OCI-LY3 (cell line): ENCODE measurements around the gene YPEL5.
"Not testable (repeated sequence)": the region's sequence is repeated elsewhere in the genome, so short reads cannot be mapped to it uniquely, and the experiment has no call there.

Experiments used
- H2AFZ ChIP-seq: fragments of 200-600, 300-600 bp; shearing (Covaris generic); 2 replicates; pipeline ENCODE4 v1.6.0; 2014; ENCODE audit warnings: antibody characterized with exemption, low read depth, low read length
- H3K27ac ChIP-seq: fragments of 200-600, 300-600 bp; sonication (generic); 2 replicates; pipeline ENCODE4 v1.5.1; 2014; ENCODE audit warnings: mild to moderate bottlenecking, low read length, moderate library complexity, mixed read lengths
- H3K27me3 ChIP-seq: fragments of 200-600, 300-600 bp; sonication (generic); 2 replicates; pipeline ENCODE4 v1.6.1; 2014; ENCODE audit warnings: low read depth, low read length, mixed read lengths
- H3K36me3 ChIP-seq: fragments of 200-600, 300-600 bp; sonication (generic); replicated peaks from 2 replicates; pipeline ENCODE3; 2014; ENCODE audit warnings: low read depth, low read length, mixed read lengths
- H3K4me1 ChIP-seq: fragments of 300-600, 200-600 bp; sonication (generic); 2 replicates; pipeline ENCODE4 v1.6.1; 2014; ENCODE audit warnings: low read length, mixed read lengths
- H3K4me2 ChIP-seq: fragments of 200-600, 300-600 bp; sonication (generic); 2 replicates; pipeline ENCODE4 v1.6.1; 2014; ENCODE audit warnings: low read length, mixed read lengths
- H3K4me3 ChIP-seq: fragments of 300-600, 200-600 bp; sonication (generic); 2 replicates; pipeline ENCODE4 v1.5.1; 2014; ENCODE audit warnings: antibody characterized with exemption, mild to moderate bottlenecking, low read length, moderate library complexity
- H3K79me2 ChIP-seq: fragments of 300-600, 200-600 bp; shearing (Covaris generic); 2 replicates; pipeline ENCODE4 v1.6.1; 2014; ENCODE audit warnings: mild to moderate bottlenecking, low read length, mixed read lengths
- H3K9ac ChIP-seq: fragments of 300-600, 200-600 bp; shearing (Covaris generic); 2 replicates; pipeline ENCODE4 v1.6.0; 2014; ENCODE audit warnings: mild to moderate bottlenecking, low read length, moderate library complexity
- H3K9me3 ChIP-seq: fragments of 200-600, 300-600 bp; shearing (Covaris generic); 2 replicates; pipeline ENCODE4 v1.6.1; 2014; ENCODE audit warnings: low read length, mixed read lengths; ENCODE audit not compliant: insufficient read depth
- H4K20me1 ChIP-seq: fragments of 200-600, 300-600 bp; sonication (generic); 2 replicates; pipeline ENCODE4 v1.6.1; 2016; ENCODE audit warnings: low read length, mixed read lengths; ENCODE audit not compliant: insufficient read depth
- CTCF ChIP-seq: fragments of 200-600, 300-600 bp; sonication (generic); IDR thresholded peaks from 2 replicates; pipeline ENCODE4 v1.5.1; 2014; ENCODE audit warnings: antibody characterized with exemption, low read length, low read depth
- EZH2phosphoT487 ChIP-seq: fragments of 200-600 bp; shearing (Covaris generic); IDR thresholded peaks from 2 replicates; pipeline ENCODE4 v1.6.1; 2018; ENCODE audit warnings: antibody characterized with exemption, mixed run types, low read depth

YPEL5 gene

GRCh38 chr2:30146337-30147195 lies at the start of gene YPEL5:
TSS of gene YPEL5 (plus strand) at chr2:30147007. CDS start at chr2:30156652, 9,645 bp downstream.
- peak within 1 kb of the TSS; percentile 66 for H2AFZ ChIP-seq
- H3K4me1 ChIP-seq, result peaks cover 36% of the 10 kb centered on the region
- H3K4me3 ChIP-seq, result peak within 1 kb of the TSS; percentile 97
- peak within 1 kb of the TSS; percentile 94 for H3K9ac ChIP-seq
- H3K9me3 ChIP-seq, result no peaks in the 10 kb centered on the region
- peaks cover 33% of the 10 kb centered on the region for H4K20me1 ChIP-seq
- 0 out of 2 replicates have a peak, but pooled peaks cover 2% of the 10 kb centered on the region for H3K79me2 ChIP-seq
- H3K27me3 ChIP-seq, result no peaks in the 10 kb centered on the region
- H3K27ac ChIP-seq, result peak within 1 kb of the TSS; percentile 88
- peaks cover 5% of the 10 kb centered on the region for H3K36me3 ChIP-seq
- TF ChIP-seq EZH2phosphoT487, result no peak
- TF ChIP-seq CTCF, result no peak
- H3K4me2 ChIP-seq, result peak within 1 kb of the TSS; percentile 98

GRCh38 chr2:30098266-30099005 lies 48.4 kb upstream of the YPEL5 start:
- no peak overlapping the region for H3K27ac ChIP-seq
- no peak overlapping the region for H2AFZ ChIP-seq
- no peaks in the 10 kb centered on the region for H3K4me1 ChIP-seq
- H3K9me3 ChIP-seq, result no peaks in the 10 kb centered on the region
- peaks cover 61% of the 10 kb centered on the region for H3K27me3 ChIP-seq
- H3K36me3 ChIP-seq, result no peaks in the 10 kb centered on the region
- no peaks in the 10 kb centered on the region for H3K79me2 ChIP-seq
- H4K20me1 ChIP-seq, result no peaks in the 10 kb centered on the region
- H3K4me2 ChIP-seq, result no peak overlapping the region
- H3K4me3 ChIP-seq, result no peak overlapping the region
- TF ChIP-seq EZH2phosphoT487, result no peak
- no peak for TF ChIP-seq CTCF
- no peak overlapping the region for H3K9ac ChIP-seq

GRCh38 chr2:30099366-30099765 lies 47.4 kb upstream of the YPEL5 start:
- not testable (repeated sequence) for H2AFZ ChIP-seq, H3K4me3 ChIP-seq, H3K79me2 ChIP-seq, H3K27ac ChIP-seq, H4K20me1 ChIP-seq, H3K4me2 ChIP-seq, H3K9ac ChIP-seq, H3K9me3 ChIP-seq, H3K36me3 ChIP-seq, H3K4me1 ChIP-seq
- H3K27me3 ChIP-seq, result peaks cover 66% of the 10 kb centered on the region

- H4K20me1 ChIP-seq, H3K79me2 ChIP-seq, H3K9ac ChIP-seq, H3K4me1 ChIP-seq, H3K27ac ChIP-seq, H3K9me3 ChIP-seq, H2AFZ ChIP-seq, H3K36me3 ChIP-seq, H3K4me3 ChIP-seq, H3K4me2 ChIP-seq: not testable (repeated sequence)
- H3K27me3 ChIP-seq, result peaks cover 57% of the 10 kb centered on the region
Measured at GRCh38 chr2:30100691-30101090, 46.1 kb upstream of the YPEL5 start.

GRCh38 chr2:30104307-30104706 lies 42.5 kb upstream of the YPEL5 start:
- TF ChIP-seq CTCF, result no peak
- no peak for TF ChIP-seq EZH2phosphoT487
- H3K27me3 ChIP-seq, result peaks cover 43% of the 10 kb centered on the region; the same call in 1 of the 2 replicates
- no peaks in the 10 kb centered on the region for H4K20me1 ChIP-seq

More at GRCh38 chr2:30104307-30104706, 42.5 kb upstream of the YPEL5 start:
- H3K9me3 ChIP-seq, result no peaks in the 10 kb centered on the region
- no peaks in the 10 kb centered on the region for H3K4me1 ChIP-seq
- H3K36me3 ChIP-seq, result no peaks in the 10 kb centered on the region
- H2AFZ ChIP-seq, result no peak overlapping the region
- H3K4me2 ChIP-seq, result no peak overlapping the region
- no peak overlapping the region for H3K4me3 ChIP-seq
- H3K79me2 ChIP-seq, result no peaks in the 10 kb centered on the region
- no peak overlapping the region for H3K9ac ChIP-seq
- no peak overlapping the region for H3K27ac ChIP-seq
